ENCODE measurements around the gene LMTK2.

LMTK2 gene

DNA sequence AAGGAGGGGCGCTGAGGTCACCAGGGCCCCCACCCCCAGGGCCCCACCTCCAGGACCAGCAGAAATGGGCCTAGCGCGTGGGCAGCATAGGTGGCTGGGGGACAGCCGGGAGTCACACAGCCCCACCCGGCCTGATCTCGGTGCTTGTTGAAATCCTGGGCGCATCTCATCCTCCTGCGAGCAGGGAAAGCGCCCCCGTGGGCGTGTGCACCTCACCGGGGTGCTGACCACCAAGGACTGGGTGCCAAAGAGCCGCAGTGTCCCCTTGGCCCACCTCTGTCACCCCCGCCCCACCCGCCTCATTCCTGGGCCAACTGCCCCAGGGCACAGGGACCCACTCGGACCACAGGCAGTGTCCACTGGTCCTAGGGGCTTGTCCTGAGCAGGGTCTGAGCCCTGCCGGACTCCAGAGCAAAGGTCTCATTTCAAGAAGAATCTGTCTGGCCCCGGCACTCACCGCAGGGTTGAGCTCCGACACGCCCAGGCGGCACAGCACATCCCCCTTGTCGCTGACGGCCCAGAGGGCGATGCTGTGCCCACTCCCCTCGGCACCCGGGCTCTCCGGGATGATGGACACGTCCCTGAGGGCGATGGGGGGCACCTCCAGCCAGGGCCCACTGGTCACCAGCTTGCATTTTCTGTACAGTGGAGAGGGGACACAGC, 116.0 kb downstream of the LMTK2 start:
- DNase-seq = no peak

DNA sequence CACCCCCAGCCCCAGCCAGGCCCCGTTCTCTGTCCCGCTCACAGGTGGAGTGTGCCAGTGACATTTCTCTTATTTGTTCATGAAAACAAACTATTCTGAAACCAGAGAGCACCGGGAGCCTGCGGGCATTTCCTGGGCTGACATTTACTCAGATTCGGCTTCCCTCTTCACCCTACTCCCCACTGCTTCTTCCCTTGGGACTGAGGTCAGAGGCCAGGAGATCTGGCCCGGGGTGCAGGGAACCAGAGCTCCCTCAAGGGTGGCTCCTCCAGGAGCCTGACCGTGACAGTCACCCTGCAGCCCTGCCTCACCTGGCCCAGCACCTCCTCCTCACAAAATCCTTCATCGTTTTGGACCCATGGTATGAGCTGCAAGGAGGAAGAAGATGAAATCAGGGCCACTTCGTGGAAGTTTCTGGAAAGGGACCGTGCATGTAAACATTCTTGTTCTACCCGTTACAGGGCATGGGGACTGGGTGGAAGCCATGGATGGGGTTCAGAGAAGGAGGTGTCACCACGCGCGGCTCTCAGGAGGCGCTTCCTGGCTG, 116.8 kb downstream of the LMTK2 start:
- no peak for DNase-seq

DNA sequence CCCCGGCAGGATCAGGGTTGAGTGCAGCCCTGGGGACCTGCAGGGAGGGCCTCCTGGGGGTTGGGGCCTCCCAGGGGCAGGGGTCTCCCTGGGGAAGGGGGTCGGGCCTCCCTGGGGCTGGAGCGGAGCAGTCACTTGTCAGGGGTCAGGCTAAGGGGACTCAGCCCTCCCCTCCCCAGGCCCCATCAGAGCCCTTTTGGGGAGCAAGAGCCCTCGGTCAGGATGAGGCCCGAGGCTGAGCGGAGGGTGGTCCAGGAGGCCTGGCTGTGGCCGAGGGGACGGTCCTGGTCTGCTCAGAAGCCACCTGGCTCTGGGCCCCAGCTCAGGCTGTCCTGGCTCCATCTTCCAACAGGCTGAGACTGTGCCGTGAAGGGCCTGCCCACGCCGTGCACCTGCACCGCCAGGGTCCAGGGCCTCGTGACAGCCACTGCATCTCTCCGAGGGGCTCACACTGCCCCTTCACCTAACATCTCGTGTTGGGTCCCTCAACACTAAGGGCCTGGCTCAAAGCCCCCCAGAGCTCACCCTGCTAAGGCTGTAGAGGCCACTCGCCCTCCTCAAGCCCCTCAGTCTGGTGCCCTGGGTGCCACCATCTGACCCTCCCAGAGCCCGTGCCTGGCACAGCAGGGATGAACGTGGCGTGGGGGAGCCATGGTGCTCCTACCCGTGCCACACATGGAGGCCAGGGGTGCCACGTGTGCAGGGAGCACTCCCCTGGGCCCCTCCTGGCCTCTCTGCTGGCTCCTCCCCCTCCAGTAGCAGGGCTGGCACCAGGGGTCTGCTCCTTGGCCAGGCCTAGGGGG, 117.4 kb downstream of the LMTK2 start:
- no peak for DNase-seq

DNA sequence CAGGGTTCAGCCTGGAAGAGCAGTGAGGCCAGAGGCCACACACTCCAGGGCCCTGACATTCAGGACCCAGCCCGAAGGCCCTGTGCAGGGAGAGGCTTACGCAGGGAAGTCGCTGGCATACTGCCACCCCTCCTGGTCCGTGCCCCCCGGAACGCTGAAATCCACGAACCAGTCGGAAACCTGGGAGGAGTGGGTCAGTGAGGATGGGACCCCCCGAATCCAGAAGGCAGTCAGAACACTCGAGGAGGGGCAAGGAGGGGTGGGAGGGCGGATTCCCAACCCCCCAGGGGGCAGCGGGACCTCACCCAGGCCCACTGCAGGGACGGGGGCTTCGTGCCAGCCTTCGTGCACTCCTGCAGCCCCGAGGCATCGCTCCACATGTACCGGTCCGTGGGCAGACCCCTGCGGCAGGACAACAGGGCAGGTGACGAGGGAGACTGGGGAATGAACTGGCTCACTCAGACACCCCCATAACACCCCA, 118.1 kb downstream of the LMTK2 start:
- DNase-seq = no peak

DNA sequence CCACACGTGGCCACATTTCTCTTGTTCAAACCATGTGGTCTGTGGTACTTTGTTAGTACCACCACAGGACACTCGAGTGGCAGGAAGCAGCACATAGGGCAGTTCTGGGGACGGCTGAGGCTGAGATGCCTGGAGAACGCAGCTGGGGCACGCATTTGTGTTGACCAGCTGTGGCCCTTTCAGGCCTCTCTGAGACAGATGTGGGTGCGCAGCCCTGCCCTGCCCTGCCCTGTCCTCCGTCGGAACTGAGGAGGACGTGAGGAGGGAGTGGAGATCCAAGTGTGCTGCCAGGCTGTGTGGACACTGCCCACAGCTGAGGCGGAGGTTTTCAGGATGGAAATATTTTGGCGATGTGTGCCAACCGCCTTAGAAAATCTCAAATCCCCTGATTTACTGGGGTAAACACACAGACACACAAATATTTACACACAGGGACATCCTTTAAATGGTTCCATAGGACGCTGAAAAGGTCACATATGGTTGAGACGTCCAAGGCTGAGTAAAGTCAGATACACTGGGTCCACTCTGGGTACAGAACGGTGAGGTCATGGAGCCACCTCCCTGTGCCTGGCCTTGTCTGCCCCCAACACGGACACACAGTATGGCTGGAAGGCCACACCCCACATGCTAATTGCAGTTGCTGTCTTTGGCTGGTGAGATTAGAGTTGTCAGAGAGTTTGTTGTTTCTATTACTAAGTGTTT, 119.4 kb downstream of the LMTK2 start:
- no peak for DNase-seq

DNA sequence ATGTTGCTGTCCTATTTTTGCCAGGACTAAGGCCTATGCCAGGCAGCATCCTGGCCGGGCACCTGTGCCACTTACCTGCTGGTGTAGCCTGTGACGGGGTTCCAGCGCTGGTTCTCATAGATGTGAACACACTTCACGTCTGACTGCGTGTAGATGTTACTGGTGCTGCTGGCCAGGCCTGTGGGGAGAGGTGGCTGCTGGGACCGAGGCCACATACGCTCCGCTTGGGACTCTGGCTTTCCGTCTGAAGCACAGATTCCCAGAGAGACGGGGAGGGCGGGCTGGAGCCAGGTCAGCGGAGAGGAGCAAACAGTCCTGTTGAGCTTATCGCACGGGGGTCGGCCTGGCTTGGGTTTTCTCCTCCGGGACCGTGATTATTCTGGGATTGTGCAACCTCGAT, 121.3 kb downstream of the LMTK2 start:
- DNase-seq = no peak

DNA sequence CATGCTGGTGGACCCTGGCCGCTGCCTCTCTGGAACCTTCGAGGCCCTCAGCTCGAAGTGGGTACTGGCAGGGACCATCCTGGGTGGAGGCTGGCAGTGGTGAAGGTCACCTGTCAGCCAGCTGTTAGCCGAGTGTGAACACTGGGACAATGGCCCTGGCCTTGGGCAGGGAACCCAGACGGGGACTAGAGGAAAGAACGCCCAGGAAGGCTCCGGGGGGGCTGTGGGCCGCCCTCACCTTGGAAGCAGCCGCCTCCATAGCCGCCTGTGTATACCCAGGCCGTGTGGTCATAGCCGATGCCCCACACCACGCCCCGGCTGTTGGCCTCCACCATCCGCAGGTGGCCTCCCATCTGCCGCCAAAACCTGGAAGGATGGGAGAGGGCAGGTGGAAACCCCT, 122.1 kb downstream of the LMTK2 start:
- no peak for DNase-seq

DNA sequence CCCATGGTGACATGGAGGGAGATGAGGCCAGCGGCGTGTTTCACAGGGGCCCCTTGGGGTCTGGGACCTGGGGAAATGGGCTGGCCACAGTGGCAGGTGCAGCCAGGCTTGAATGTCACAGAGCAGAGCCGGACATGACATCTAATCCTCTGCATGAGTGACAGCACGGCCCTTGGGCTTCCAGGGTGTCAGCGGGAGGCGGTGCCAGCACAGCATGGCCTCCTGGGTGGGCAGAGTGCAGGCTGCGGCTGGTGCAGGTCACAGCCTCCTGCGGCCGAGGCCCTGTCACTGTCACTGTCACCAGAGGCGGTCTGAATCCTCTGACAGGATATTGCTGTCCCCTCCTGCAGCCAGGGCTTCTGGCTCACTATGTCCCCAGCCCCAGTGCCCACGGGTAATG, 122.8 kb downstream of the LMTK2 start:
- DNase-seq = no peak

DNA sequence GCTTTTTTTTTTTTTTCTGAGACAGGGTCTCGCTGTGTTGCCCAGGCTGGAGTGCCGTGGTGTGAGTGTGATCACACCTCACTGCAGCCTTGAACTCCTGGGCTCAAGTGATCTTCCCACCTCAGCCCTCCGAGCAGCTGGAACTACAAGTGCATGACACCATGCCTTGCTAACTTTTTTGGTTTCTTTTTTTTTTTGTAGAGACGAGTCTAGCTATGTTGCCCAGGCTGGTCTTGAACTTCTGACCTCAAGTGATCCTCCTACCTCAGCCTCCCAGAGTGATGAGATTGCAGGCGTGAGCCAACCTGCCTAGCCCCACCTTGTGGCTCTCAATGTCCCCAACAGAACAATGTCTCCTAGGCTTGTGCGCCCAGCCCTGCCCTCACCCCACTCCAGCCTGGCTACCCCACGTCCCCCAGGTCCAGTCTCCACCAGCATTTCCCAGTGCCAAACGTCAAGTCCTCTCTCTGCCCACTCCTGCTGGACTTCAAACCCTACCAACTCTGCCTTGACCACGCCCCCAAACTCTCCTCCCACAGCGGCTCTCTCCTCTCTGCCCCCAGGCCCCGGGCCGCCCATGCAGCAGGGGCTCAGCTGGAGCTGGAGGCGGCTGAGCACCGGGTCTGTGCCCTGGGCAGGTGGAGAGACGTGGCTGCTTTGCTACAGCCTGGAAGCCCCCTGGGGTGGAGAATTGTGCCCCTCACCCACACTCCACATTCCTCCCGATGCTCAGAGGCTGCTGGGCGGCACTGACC, 123.5 kb downstream of the LMTK2 start:
- DNase-seq = no peak

DNA sequence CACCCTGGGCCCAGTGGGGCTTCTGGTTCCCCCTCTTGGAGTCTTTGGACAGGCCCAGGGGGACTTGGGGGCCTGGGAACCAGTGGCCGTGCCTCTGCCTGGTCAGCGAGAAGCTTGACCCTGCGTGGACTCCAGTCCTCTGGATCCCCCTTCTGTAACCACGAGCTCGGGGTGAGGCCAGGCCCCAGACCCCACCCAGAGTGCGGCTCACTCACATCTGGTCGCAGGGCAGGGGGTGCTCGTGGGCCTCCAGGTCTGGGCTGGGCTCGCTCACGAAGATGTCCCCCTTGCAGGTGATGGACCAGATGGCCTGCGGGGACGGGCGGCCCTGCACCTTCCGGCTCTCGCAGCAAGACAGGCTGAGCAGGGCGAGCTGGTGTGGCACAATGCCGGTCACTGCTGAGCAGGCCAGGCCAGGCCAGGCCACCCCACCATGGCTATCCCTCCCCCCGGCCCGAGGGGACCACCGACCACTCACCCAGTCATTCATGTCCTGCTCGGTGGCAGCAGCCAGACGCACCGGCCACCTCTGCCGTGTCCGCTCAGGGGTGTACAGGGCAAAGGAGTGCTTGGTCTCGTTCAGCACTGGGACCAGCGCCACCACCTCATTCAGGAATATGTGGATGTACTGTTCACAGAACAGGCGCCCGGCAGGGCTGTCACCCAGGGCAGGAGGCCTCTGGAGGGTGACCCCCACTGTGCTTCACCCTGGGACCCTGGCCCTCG, 124.2 kb downstream of the LMTK2 start:
- no peak for DNase-seq

DNA sequence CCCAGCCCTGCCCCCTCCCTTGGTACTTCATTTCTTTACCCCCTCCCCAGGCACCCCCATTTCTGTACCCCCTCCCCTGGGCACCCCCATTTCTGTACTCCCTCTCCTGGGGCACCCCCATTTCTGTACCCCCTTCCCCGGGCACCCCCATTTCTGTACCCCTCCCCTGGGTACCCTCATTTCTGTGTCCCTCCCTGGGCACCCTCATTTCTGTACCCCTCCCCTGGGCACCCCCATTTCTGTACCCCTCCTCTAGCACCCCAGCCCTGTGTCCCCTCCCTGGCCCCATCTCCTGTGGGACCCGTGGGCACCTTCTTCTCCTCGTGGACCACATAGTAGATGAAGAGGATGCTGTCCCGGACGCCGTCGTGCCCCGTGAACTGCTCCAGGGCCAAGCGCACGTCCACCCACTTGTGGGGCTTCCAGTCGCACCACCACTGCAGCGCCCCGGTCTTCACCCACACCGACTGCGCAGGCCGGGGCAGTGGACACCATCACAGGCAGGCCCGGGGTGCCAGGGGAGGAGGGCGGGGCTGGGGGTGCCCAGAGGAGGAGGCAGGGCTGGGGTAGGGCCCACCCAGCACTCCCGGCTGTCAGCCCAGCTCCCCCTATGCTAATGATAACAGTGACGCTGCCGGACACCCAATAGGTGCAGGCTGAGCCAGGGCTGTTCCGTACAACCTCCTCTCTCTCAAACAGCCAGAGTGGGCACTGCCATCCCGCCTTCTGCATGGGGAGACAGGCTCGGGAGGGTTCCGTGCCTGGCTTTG, 125.0 kb downstream of the LMTK2 start:
- no peak for DNase-seq

DNA sequence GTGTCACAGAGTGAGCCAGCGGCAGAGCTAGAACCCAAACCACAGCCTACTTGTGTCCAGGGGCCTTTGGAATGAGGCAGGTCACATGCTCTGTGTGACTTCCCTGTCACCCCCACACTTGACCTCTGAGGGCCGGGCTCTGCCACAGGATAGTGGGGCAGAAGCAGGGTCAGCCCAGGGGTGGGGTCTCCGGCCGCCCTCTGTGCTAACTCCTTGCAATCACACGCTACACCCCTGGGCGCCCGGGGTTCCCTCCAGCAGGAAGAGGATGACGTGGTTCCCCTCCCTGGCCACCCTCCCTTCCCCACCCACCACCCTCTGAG, 125.6 kb downstream of the LMTK2 start:
- DNase-seq = no peak

DNA sequence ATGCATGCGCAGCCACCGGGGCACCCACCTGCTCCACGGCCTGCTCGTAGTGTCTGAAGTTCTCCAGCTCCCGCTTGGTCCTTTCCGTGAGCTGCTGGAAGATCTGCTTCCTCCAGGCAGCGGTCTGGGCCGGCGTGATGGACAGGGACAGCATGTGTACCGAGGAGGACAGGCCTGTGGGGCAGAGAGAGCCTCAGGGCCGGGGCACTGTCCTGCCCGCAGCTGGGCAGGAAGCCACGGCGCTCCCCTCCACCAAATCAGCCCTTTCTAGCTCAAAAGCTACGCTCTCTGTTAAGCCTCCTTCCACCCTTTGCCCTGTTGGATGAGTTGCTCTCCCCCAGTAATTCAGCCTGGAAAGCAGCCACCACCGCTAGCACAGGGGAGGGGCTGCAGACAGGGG, 126.1 kb downstream of the LMTK2 start:
- no peak for DNase-seq

DNA sequence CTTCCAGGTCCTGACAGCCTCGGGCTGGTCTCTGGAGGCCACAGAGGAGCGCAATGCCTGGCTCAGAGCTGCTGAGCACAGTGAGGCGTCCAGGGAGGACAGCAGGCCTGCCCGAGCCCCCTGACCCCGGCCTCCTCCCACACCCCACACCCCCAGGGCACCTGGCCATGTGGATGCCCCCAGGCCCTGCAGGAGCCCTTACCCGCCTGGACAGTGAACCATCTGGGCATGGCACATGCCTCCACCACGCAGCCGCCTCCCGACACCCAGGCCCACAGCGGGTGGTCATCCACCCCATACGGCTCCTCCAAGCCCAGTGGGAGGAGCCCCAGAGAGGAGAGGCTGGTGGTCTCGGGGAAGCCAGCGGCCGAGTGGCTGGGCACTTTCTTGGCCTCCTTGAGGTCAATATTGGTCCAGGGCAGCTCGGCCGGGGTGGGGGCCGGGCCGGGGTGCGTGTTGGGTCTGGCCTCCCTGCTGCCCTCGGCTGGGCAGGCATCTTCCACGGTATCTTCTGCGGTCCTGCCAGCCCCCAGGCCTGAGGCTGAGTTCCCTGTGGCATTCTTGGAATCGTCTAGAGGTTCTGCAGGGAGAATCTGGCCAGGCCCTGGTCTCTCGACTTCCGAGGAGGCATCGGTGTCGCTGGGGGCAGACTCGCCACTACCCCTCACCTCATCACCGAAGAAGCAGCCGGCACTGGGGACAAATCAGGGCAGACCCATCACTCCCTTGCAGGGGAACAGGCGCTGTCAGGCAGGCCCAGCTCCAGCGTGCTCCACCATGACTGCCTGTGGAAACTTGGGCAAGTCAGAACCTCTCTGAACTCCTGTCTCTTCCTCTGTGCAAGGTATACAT, 126.8 kb downstream of the LMTK2 start:
- no peak for DNase-seq

DNA sequence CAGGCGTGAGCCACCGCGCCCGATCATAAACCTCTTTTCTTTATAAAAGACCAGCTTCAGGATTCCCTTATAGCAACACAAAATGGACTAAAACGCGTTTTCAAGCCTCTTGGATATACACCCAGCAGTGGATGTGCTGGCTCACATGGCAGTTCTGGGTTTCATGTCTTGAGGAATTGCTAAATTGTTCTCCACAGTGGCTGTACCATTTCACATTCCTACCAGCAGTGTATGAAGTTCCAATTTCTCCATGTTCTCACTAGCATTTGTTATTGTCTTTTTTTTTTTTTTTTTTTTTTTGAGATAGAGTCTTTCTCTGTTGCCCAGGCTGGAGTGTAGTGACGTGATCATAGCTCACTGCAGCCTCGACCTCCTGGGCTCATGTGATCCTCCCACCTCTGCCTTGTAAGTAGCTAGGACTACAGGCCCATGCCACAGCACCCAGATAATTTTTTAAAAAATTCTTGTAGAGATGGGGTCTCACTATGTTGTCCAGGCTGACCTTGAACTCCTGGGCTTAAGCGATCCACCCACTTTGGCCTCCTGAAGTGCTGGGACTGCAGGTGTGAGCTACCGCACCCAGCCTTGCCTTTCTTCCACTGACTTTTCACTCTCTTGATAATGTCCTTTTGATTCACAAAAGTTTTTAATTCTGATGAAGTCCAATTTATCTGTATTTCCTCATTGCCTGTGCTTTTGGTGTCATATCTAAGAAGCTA, 127.9 kb downstream of the LMTK2 start:
- no peak for DNase-seq

DNA sequence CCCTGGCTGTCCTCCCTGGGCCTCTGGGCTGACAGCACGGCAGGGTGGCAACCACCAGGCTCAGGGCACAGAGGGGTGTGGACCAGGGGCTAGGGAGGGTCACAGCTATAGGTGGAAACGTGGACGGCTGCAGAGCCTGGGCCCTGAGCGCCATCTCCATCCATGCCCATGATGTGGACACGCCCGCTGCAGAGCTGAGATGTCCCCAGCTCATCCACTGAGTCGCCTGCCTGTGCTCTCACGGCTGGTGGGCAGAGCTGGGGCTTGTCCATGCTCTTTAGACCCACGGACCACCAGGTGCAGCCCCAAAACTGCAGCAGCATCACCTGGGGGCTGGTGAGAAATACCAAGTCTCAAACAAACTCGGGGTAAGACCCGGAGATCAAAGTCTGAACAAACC, 129.2 kb downstream of the LMTK2 start:
- DNase-seq = no peak

DNA sequence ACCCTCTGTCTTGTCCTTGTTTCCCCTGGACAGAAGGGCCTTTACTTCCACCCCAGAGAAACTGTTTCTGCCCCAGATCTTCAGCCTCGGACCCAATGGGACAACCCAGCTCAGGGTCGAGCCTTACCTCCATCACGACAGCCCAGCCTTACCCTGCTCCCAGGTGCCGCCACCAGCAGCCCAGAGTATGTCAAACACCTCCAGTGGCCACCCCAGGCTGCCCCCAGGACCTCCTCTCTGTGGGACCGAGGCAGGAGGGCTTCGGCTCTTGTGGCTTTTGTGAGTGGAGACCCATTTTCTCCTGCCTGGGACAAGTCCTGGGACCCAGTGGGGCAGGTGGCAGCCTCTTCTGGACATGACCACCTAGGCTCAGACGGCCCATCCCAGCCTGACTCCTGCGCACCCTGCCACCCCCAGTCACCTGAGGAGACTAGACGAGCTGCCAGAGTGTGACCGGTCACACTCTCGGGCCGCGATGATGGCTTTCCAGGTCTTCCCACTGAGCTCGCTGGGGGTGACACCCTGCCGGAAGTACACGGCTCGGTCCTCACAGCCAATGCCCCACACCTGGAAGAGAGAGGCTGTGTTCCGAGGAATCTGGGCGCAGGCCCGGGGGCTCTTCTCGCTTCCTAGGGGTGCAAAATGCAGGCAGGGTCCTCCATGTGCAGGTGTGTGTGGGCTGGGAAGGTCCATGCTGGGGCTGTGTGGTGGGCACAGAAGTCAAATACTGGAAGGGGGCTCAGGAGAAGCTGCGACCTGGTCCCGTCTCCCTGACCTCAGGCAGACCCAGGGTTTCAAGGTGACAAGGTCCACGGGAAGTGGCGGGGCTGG, 129.9 kb downstream of the LMTK2 start:
- DNase-seq = no peak

DNA sequence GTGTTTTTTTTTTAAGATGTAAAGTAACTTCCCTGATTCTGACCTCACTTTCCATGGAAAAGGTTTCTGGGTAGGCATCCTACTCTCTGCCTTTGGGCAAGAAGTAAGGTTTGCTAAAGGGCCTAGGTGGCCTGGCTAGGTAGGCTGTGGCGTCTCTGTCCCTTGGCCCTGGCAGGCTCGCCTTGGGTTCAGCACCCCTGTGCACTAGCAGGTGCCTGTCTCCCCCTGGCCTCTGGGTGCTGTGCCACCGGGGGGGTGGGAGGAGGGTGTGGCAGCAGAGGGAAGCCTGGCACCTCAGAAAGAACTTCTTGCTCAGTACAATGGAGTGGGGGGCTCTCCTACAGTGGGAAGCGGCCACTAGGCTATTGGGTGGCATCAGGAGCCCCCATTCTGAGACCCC, 131.4 kb downstream of the LMTK2 start:
- DNase-seq = no peak

DNA sequence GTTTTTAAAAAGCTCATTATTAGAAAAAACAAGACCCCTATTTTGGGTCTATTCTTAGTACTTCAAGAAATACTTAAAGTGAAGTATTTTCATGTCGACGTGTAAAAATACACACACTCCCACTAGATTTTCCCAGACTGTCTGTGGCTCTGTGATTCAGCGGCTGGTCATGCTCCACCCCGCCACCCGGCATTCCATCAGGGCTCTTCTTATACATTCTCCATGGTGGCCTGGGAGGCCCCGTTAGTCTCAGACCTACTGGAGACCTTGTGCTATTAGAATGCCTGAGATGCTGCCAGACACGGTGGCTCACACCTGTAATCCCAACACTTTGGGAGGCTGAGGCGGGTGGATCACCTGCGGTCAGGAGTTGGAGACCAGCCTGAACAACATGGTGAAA, 132.3 kb downstream of the LMTK2 start:
- no peak for DNase-seq
